DMS 273 (cell line): Measurements from ENCODE around the gene RGS12.
A peak's percentile ranks its signal among the peaks of the same experiment; 100 is the strongest.

Experiments used
- DNase-seq: peaks from one replicate; lab custom pipeline; 2025; ENCODE audit not compliant: unreplicated experiment; lab: John Stamatoyannopoulos, UW

The RGS12 gene

GRCh38 chr4:3269991-3270611, 22.7 kb upstream of the RGS12 start:
- peak; percentile 85 for DNase-seq

- DNase-seq = no peak
These were observed 21.7 kb upstream of the RGS12 start for GRCh38 chr4:3271131-3271530.

GRCh38 chr4:3276986-3277385, 15.8 kb upstream of the RGS12 start:
- peak; percentile 45 for DNase-seq

GRCh38 chr4:3280466-3280865, 12.4 kb upstream of the RGS12 start:
- no peak for DNase-seq

- no peak for DNase-seq
These were observed 9.3 kb upstream of the RGS12 start for GRCh38 chr4:3283483-3283882.

- peak; percentile 95 for DNase-seq
These were observed 8.9 kb upstream of the RGS12 start for GRCh38 chr4:3283916-3284315.

GRCh38 chr4:3284734-3285557, 7.9 kb upstream of the RGS12 start:
- no peak for DNase-seq

- DNase-seq = no peak
These were observed 7.1 kb upstream of the RGS12 start for GRCh38 chr4:3285558-3286334.

GRCh38 chr4:3286335-3287175, 6.3 kb upstream of the RGS12 start:
- DNase-seq = no peak

- DNase-seq = no peak
These were observed 5.4 kb upstream of the RGS12 start for GRCh38 chr4:3287271-3287971.

GRCh38 chr4:3287972-3288570, 4.8 kb upstream of the RGS12 start:
- DNase-seq = no peak

GRCh38 chr4:3288571-3289094, 4.2 kb upstream of the RGS12 start:
- DNase-seq = peak; percentile 21

GRCh38 chr4:3290476-3290875, 2.3 kb upstream of the RGS12 start:
- no peak for DNase-seq

GRCh38 chr4:3290889-3291321, 1.9 kb upstream of the RGS12 start:
- DNase-seq = no peak

- no peak for DNase-seq
These were observed 1.3 kb upstream of the RGS12 start for GRCh38 chr4:3291411-3291968.

- DNase-seq = peak; percentile 69
These were observed 751 bp upstream of the RGS12 start for GRCh38 chr4:3291969-3292570.

GRCh38 chr4:3293401-3294391, 875 bp downstream of the RGS12 start:
- DNase-seq = no peak
